HG02973 (cell line): ENCODE data around the gene LRP1B.

Source experiments
- ATAC-seq: cut with Tn5 transposase; IDR thresholded peaks from one replicate; pipeline ENCODE4 v1.9.1; 2021; ENCODE audit warnings: moderate library complexity; ENCODE audit not compliant: unreplicated experiment

The LRP1B gene

GRCh38 chr2:142042536-142043199, 88.1 kb downstream of the LRP1B start:
- no peak for ATAC-seq

- no peak for ATAC-seq
Measured at GRCh38 chr2:142041996-142042395, 88.8 kb downstream of the LRP1B start.

- no peak for ATAC-seq
Measured at GRCh38 chr2:142041105-142041504, 89.7 kb downstream of the LRP1B start.

- no peak for ATAC-seq
Measured at GRCh38 chr2:142040556-142040955, 90.3 kb downstream of the LRP1B start.

- ATAC-seq: no peak
Measured at GRCh38 chr2:142038826-142039225, 92.0 kb downstream of the LRP1B start.

GRCh38 chr2:142037744-142038143, 93.1 kb downstream of the LRP1B start:
- ATAC-seq: no peak

GRCh38 chr2:142037066-142037465, 93.8 kb downstream of the LRP1B start:
- no peak for ATAC-seq

GRCh38 chr2:142033393-142033792, 97.4 kb downstream of the LRP1B start:
- no peak for ATAC-seq

- ATAC-seq: no peak
Measured at GRCh38 chr2:142031656-142032055, 99.2 kb downstream of the LRP1B start.

- no peak for ATAC-seq
Measured at GRCh38 chr2:142030735-142031134, 100.1 kb downstream of the LRP1B start.

GRCh38 chr2:142029974-142030373, 100.8 kb downstream of the LRP1B start:
- no peak for ATAC-seq

GRCh38 chr2:142025394-142025793, 105.4 kb downstream of the LRP1B start:
- no peak for ATAC-seq

GRCh38 chr2:142020368-142020767, 110.4 kb downstream of the LRP1B start:
- no peak for ATAC-seq

- no peak for ATAC-seq
Measured at GRCh38 chr2:142014536-142014935, 116.3 kb downstream of the LRP1B start.

- ATAC-seq: no peak
Measured at GRCh38 chr2:142012797-142013196, 118.0 kb downstream of the LRP1B start.

GRCh38 chr2:142010477-142011270, 120.1 kb downstream of the LRP1B start:
- no peak for ATAC-seq

- ATAC-seq: no peak
Measured at GRCh38 chr2:142008135-142008744, 122.6 kb downstream of the LRP1B start.

- ATAC-seq: no peak
Measured at GRCh38 chr2:141994066-141994465, 136.8 kb downstream of the LRP1B start.

GRCh38 chr2:141992695-141993094, 138.1 kb downstream of the LRP1B start:
- no peak for ATAC-seq

GRCh38 chr2:141968433-141968832, 162.4 kb downstream of the LRP1B start:
- ATAC-seq: no peak

GRCh38 chr2:141967980-141968379, 162.8 kb downstream of the LRP1B start:
- no peak for ATAC-seq

- ATAC-seq: no peak
Measured at GRCh38 chr2:141967503-141967902, 163.3 kb downstream of the LRP1B start.
